ENCODE measurements around the gene ZBTB7C. TPM values are rescaled to one million over a fixed set of nuclear protein-coding genes. Genes with fewer than 3 reads are reported as not detected.

ZBTB7C gene
- total and polyA plus RNA-seq, 3 experiments from 2014 or later: 0.13 TPM; not detected in 2

DNA sequence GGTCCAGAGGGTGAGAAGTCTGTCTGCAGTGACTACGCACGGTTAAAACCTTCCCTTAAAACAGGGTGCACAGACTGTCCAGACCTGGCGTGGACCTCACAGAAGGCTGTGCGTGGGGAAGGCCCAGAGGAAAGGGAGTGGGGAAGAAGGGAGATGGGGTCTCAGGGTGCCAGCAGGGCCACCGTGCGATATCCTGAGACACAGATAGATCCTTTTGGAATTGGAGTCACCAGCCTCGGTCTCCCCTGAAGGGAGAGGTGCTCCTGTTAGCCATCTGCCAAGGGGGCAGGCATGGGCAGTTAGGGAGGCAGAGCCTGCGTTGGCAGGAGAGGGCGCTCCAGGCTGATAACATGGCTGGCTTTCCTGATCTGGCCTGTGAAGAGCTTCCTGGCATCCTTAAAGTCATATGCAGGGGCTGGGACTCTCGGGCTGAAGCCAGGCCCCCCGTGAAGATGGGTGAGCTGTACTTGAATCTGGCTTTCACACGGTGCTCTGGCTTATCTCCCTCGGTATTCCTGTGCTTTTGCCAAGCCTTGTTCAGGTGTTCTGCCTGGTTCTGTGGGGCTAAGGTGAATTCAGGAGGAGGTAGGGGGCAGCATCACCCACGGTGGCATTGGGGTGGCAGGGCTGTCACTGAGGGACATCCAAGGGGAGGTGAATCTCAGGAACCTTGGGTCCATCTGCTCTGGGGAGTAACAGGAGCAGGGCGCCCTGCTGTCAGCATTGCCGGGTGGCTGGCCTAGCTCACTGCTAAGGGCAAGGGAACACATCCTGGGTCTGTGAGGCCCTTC lies 371.5 kb downstream of the ZBTB7C start:
- no peaks in the 10 kb centered on the region for H3K36me3 Mint-ChIP-seq
- ChIA-PET CTCF (interaction anchor here (1.4 kb wide), 1 partner anchor 66 kb away, joined by 3 read pairs; no protein-coding TSS in a partner anchor), POLR2A (interaction anchor here (0.7 kb wide), 1 partner anchor 42 kb away, joined by 4 read pairs; no protein-coding TSS in a partner anchor)
- no peaks in the 10 kb centered on the region for H3K4me1 ChIP-seq (ENCODE audit: insufficient read depth, low read length)
- no peak overlapping the region for H3K27ac ChIP-seq (ENCODE audit: low read depth, low read length)
- no peak overlapping the region for H3K4me3 ChIP-seq (ENCODE audit: low read length)
- no peaks in the 10 kb centered on the region for H3K9me3 ChIP-seq (ENCODE audit: low read length)
- no peaks in the 10 kb centered on the region for H3K36me3 ChIP-seq (ENCODE audit: insufficient read depth, low read length)
- H3K4me3 Mint-ChIP-seq: no peak overlapping the region
- DNase-seq: no peak
- peaks cover 0 to under 1% (median 0%) of the 10 kb centered on the region in 5 donors for H3K9me3 Mint-ChIP-seq
- no peaks in the 10 kb centered on the region for H3K4me1 Mint-ChIP-seq
- H3K27me3 ChIP-seq (ENCODE audit: insufficient read depth, low read length, poor library complexity, severe bottlenecking): no peaks in the 10 kb centered on the region
- H3K27me3 Mint-ChIP-seq: peaks cover 4% of the 10 kb centered on the region in 2 donors
- no peak overlapping the region for H3K27ac Mint-ChIP-seq

DNA sequence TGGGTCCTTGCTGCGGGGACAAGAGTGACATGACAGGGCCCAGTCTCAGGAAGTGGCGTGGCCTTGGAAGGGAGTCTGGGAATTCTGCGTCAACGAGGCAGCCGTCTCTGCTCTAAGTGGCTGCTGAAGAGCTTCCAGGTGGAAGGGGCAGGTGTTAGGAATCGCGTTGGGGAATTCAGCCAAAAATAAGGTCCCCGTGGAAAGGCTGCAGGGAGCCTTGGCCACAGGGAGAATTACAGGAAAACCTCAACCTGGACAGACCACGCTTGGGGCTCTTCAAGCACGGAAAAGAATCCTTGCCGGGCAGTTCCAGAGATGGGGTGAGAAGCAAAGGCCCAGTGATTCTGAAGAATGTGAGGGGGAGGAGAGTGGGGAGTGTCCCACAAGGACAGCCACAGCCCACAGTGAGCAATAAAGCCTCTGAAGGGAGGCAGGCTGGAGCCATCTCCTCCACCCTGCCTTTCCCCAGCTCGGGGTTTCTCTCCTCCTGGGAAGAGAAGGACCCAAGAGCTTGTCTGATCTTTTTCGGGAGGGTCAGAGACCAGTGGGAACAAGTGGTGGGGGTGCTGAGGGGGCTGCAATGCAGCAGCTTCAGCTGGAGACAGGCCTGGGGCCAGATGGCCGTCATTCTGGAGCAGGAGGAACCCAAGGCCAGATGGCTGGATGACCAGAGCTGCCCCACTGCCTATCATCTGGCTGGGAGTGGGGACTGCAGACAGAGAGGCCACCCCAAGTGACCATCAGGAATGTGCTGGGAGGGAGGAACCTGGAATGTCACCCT lies 372.4 kb downstream of the ZBTB7C start:
- Mint-ChIP-seq H3K9me3 (no peaks in the 10 kb centered on the region), H3K36me3 (no peaks in the 10 kb centered on the region), H3K4me3 (no peak overlapping the region), H3K27ac (no peak overlapping the region), H3K27me3 (peaks cover 3 to 4% of the 10 kb centered on the region in 2 donors), H3K4me1 (no peaks in the 10 kb centered on the region)
- H3K4me1 ChIP-seq (ENCODE audit: insufficient read depth, low read length): no peaks in the 10 kb centered on the region
- no peak for DNase-seq
- POLR2A ChIA-PET: no interaction called here
- H3K4me3 ChIP-seq (ENCODE audit: low read length): no peak overlapping the region
- CTCF ChIA-PET: interaction anchor here (1.4 kb wide), 1 partner anchor 66 kb away, joined by 3 read pairs; no protein-coding TSS in a partner anchor
- no peaks in the 10 kb centered on the region for H3K9me3 ChIP-seq (ENCODE audit: low read length)
- no peaks in the 10 kb centered on the region for H3K27me3 ChIP-seq (ENCODE audit: insufficient read depth, low read length, poor library complexity, severe bottlenecking)
- no peaks in the 10 kb centered on the region for H3K36me3 ChIP-seq (ENCODE audit: insufficient read depth, low read length)
- H3K27ac ChIP-seq (ENCODE audit: low read depth, low read length): no peak overlapping the region

DNA sequence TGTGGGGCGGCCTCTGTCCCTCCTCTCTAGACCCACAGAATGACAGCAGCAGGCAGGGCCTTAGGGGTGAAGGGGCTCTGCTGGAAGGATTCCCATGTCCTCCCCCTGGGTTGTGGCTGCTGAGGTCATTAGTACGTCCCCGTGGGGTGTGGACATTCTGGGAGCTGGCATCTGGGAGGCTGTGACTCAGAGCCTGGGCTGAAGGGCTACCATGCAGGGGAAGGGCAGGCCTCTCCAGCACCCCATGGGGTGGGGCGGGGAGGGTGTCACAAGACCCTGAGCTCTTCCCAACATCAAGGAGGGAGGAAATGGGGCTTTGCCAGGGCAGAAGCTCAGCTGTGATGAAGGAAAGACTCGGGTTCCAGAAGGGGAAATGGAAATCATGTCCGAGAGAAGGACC lies 373.0 kb downstream of the ZBTB7C start:
- Histone ChIP-seq H3K9me3 (ENCODE audit: low read length) (no peaks in the 10 kb centered on the region), H3K4me1 (ENCODE audit: insufficient read depth, low read length) (no peaks in the 10 kb centered on the region), H3K4me3 (ENCODE audit: low read length) (no peak overlapping the region), H3K27ac (ENCODE audit: low read depth, low read length) (no peak overlapping the region), H3K36me3 (ENCODE audit: insufficient read depth, low read length) (no peaks in the 10 kb centered on the region), H3K27me3 (ENCODE audit: insufficient read depth, low read length, poor library complexity, severe bottlenecking) (no peaks in the 10 kb centered on the region)
- no peak overlapping the region for H3K27ac Mint-ChIP-seq
- no peaks in the 10 kb centered on the region for H3K9me3 Mint-ChIP-seq
- no peaks in the 10 kb centered on the region for H3K4me1 Mint-ChIP-seq
- H3K27me3 Mint-ChIP-seq: peaks cover 3 to 4% of the 10 kb centered on the region in 2 donors
- no peaks in the 10 kb centered on the region for H3K36me3 Mint-ChIP-seq
- DNase-seq: no peak
- POLR2A ChIA-PET: no interaction called here
- CTCF ChIA-PET: interaction anchor here (1.4 kb wide), 1 partner anchor 65 kb away, joined by 3 read pairs; no protein-coding TSS in a partner anchor
- H3K4me3 Mint-ChIP-seq: no peak overlapping the region

DNA sequence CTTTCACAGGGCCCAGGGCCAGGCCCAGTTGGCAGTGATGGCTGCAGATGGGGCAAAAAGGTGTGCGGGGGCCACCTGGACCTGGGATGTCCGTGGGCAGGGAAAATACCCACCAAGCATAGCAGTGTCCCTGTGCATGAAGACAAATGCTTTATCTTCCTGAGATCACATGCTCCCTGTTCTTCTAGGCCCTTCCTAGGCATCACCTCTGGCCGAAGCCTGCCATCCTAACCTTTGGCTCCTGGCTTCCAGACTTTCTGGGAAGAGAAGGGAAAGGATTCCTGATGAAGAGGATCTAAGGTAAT lies 373.7 kb downstream of the ZBTB7C start:
- ChIA-PET POLR2A (no interaction called here), CTCF (no interaction called here)
- Mint-ChIP-seq H3K4me3 (no peak overlapping the region), H3K36me3 (no peaks in the 10 kb centered on the region), H3K9me3 (no peaks in the 10 kb centered on the region), H3K4me1 (no peaks in the 10 kb centered on the region), H3K27ac (no peak overlapping the region), H3K27me3 (peaks cover 3 to 4% of the 10 kb centered on the region in 2 donors)
- Histone ChIP-seq H3K4me3 (ENCODE audit: low read length) (no peak overlapping the region), H3K27ac (ENCODE audit: low read depth, low read length) (no peak overlapping the region), H3K36me3 (ENCODE audit: insufficient read depth, low read length) (no peaks in the 10 kb centered on the region), H3K27me3 (ENCODE audit: insufficient read depth, low read length, poor library complexity, severe bottlenecking) (no peaks in the 10 kb centered on the region), H3K4me1 (ENCODE audit: insufficient read depth, low read length) (no peaks in the 10 kb centered on the region), H3K9me3 (ENCODE audit: low read length) (no peaks in the 10 kb centered on the region)
- DNase-seq: no peak

DNA sequence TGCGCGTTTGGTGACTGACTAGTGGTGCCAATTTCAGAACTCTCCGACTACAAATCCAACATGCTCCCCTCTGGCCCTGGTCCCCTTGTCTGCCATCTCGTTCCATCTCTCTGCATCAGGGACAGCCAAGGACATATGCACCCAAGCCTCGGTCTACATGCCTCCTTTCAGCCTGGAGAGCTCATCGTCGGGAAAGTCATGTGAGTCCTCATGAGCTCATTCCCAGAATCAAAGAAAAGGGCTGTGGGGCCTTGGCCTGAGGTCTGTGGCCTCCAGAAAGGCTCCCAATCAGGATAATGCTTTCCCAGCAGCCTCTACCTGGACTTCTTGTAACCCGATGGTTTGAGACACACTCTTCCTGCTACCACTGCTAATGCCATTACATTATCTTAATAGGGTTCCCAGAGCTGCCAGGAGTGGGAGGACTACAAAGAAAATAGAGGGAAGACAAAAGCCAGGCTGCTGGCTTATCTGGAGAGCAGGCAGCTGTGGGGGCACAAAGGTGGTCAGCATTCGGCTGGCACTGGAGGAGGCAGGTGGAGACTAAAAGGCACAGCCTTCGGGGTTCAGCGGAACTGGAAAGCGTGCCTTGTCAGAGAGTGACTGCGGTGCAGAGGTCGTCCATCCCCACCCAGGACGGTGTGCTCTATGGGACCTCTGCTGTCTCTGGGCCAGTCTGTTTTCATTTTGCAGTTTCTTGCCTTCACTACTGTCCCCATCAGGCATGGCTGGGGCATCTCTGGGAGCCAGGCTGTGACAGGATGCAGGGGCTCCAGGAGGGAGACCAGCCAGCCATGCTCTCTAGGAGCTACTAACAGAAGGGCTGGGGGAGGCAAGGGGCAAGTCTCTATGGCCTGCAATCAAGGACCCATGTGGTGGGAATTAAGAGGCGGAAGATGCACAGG lies 374.3 kb downstream of the ZBTB7C start:
- Histone ChIP-seq H3K27me3 (ENCODE audit: insufficient read depth, low read length, poor library complexity, severe bottlenecking) (no peaks in the 10 kb centered on the region), H3K36me3 (ENCODE audit: insufficient read depth, low read length) (no peaks in the 10 kb centered on the region), H3K27ac (ENCODE audit: low read depth, low read length) (no peak overlapping the region), H3K9me3 (ENCODE audit: low read length) (no peaks in the 10 kb centered on the region), H3K4me1 (ENCODE audit: insufficient read depth, low read length) (no peaks in the 10 kb centered on the region), H3K4me3 (ENCODE audit: low read length) (no peak overlapping the region)
- no peak overlapping the region for H3K27ac Mint-ChIP-seq
- no peaks in the 10 kb centered on the region for H3K4me1 Mint-ChIP-seq
- H3K36me3 Mint-ChIP-seq: no peaks in the 10 kb centered on the region
- DNase-seq: no peak
- no peaks in the 10 kb centered on the region for H3K9me3 Mint-ChIP-seq
- POLR2A ChIA-PET: no interaction called here
- CTCF ChIA-PET: no interaction called here
- no peak overlapping the region for H3K4me3 Mint-ChIP-seq
- H3K27me3 Mint-ChIP-seq: peaks cover 3 to 4% of the 10 kb centered on the region in 2 donors

DNA sequence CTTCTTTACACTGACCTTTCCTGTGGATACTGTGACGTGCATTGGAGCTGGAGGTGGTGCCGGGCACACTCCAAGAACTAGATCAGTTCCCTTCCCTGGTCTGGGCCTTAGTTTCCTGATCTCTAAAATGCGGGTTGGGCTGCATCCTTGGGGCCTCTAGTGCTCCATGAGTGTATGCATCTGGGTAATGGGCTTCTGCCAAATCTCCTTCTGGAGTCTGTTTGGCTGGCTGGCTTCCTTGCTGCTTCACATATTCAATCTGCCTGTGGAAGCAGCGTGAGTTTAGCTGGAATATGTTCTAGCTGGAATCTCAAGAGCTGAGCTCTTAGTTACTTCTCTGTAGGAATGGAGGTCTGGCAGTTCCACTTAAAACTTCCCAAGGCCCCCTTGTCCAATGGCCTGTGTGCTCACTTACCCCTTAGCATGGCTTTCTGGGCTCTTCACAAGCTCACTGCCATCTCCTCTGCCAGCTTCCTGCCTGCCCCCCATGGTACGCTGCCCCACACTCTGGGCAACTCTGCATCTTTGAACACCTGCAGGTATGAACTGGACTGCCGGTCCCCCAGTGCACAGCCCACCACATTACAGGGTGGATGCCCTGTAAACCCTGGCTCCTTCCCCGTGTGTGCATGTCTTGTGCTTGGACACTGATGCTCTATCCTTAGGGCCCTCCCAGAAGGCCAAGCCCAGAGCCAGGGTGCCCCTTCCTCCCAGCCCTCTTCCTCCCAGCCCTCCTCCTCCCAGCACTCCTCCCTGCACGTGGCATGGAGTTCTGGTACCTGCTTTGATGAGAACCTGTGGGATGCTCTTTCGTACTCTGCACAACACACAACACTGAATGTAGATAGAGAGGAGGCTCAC lies 375.2 kb downstream of the ZBTB7C start:
- no peaks in the 10 kb centered on the region for H3K4me1 Mint-ChIP-seq
- no peaks in the 10 kb centered on the region for H3K9me3 Mint-ChIP-seq
- H3K27me3 ChIP-seq (ENCODE audit: insufficient read depth, low read length, poor library complexity, severe bottlenecking): no peaks in the 10 kb centered on the region
- peaks cover 3 to 4% of the 10 kb centered on the region in 2 donors for H3K27me3 Mint-ChIP-seq
- POLR2A ChIA-PET: no interaction called here
- H3K4me3 Mint-ChIP-seq: no peak overlapping the region
- H3K9me3 ChIP-seq (ENCODE audit: low read length): no peaks in the 10 kb centered on the region
- H3K4me3 ChIP-seq (ENCODE audit: low read length): no peak overlapping the region
- no peak for DNase-seq
- H3K36me3 ChIP-seq (ENCODE audit: insufficient read depth, low read length): no peaks in the 10 kb centered on the region
- H3K36me3 Mint-ChIP-seq: no peaks in the 10 kb centered on the region
- no peak overlapping the region for H3K27ac ChIP-seq (ENCODE audit: low read depth, low read length)
- H3K4me1 ChIP-seq (ENCODE audit: insufficient read depth, low read length): no peaks in the 10 kb centered on the region
- CTCF ChIA-PET: no interaction called here
- H3K27ac Mint-ChIP-seq: no peak overlapping the region

DNA sequence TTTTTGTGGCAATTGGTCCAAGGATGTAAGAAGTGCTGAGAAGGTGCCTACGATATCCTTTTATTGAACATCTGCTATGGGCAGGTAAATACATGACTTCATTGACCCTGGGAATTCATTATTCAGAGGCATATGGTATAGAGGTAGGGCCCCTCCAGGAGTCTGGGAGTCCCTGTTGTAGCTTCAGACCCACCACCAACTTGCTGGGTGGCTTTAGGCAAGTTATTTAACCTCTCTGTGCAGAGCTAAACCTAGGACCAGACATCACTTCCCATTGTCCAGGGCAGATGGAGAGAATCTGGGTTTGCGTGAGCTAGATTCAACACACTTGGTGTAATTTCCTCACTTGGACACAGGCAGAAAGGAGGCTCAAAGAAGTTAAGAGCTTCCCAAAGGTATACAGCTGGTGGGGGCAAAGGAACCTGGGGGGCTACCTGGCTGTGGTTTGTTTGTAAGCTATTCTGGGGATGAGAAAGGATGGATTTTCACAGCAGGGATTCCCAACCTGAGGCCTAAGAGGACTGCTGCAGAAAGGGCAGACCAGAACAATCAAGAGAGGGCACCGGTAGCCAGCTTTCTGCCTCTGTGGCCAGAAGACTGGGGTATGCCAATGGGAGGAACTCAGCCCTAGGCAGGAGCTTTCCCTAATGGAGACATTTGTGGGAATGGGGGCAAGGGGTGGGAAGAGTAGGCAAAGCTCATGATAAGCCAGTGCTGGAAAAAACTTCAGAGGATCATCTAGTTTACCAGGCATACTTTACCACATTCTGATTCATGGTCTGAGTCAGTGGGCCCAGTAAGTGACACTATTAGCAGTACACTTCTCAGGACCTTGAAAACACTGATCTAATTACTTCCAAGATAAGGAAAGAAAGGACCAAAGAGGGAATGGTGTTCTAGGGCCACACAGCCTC lies 376.1 kb downstream of the ZBTB7C start:
- Mint-ChIP-seq H3K36me3 (no peaks in the 10 kb centered on the region), H3K27me3 (peaks cover 3 to 4% of the 10 kb centered on the region in 2 donors), H3K4me1 (no peaks in the 10 kb centered on the region), H3K27ac (no peak overlapping the region), H3K4me3 (no peak overlapping the region), H3K9me3 (no peaks in the 10 kb centered on the region)
- DNase-seq: no peak
- H3K27me3 ChIP-seq (ENCODE audit: insufficient read depth, low read length, poor library complexity, severe bottlenecking): no peaks in the 10 kb centered on the region
- H3K36me3 ChIP-seq (ENCODE audit: insufficient read depth, low read length): no peaks in the 10 kb centered on the region
- ChIA-PET CTCF (interaction anchor here (0.6 to 1.1 kb wide), 3 partner anchors 38 to 263 kb away, joined by 3 read pairs; no protein-coding TSS in a partner anchor), POLR2A (no interaction called here)
- H3K27ac ChIP-seq (ENCODE audit: low read depth, low read length): no peak overlapping the region
- H3K4me3 ChIP-seq (ENCODE audit: low read length): no peak overlapping the region
- H3K9me3 ChIP-seq (ENCODE audit: low read length): no peaks in the 10 kb centered on the region
- H3K4me1 ChIP-seq (ENCODE audit: insufficient read depth, low read length): no peaks in the 10 kb centered on the region
